Left lobe of liver (tissue), 2 donors: ENCODE data around the gene ACP7. TPM values are rescaled to one million over a fixed set of nuclear protein-coding genes. Genes with fewer than 3 reads are reported as not detected.
A peak's percentile ranks its signal among the peaks of the same experiment; 100 is the strongest.

ENCODE experiments used
- ATAC-seq: fragments of 200-7000 bp; cut with Tn5 transposase; one replicate; pipeline ENCODE4 v1.9.1; 2020; ENCODE audit warnings: mild to moderate bottlenecking, moderate library complexity
- DNase-seq: peaks from one replicate; pipeline ENCODE4 v3.0.0-alpha.2; 2020; ENCODE audit warnings: low spot score
- total RNA-seq: library from RNA; stranded (reverse); gene quantifications from one replicate; pipeline ENCODE4 v1.2.1, GENCODE V29; 2021
- donor health status: DM: no; HTN: no; CAD: no; lungs with moderate emphysema.
- donor health status: DM: no; HTN: yes; CAD: no.

The ACP7 gene
- total RNA-seq, 1 donor from 2014 or later, result not detected

DNA sequence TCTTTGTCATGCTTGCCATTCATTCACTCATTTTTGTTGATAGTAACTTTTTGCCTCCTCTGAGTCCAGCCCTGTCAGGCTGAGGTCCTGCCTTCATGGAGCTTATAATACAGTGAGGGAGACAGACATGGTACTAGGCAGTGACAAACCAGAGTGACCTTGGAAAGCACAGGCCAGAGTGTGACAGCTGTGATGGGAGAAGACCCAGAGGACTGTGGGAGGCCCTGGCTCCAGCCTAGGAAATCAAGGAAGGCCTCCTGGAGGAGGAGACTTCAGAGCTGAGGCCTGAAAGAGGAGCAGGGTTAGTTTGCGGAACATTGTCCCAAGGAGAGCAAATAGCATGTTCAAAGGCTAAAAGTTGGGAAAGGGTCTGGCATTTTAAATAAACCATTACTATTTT, 61.9 kb downstream of the ACP7 start:
- no peak for DNase-seq
- no peak for ATAC-seq

GRCh38 chr19:39146686-39147450, 62.7 kb downstream of the ACP7 start:
- DNase-seq (no peak), ATAC-seq (no peak)

DNA sequence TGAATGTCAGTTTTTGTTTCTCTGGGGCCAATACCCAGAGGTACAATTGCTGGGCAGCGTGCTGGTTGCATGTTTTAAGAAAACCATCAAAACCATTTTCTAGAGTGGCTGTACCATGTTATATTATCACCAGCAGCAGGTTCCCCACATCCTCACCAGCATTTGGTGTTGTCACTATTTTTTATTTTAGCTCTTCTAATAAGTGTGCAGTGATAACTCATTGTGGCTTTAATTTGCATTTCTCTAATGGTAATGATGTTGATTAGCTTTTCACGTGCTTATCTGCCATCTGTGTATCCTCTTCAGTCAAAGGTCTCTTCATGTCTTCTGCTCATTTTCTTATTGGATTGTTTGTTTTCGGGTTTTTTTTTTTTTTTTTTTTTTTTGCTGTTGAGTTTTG, 63.3 kb downstream of the ACP7 start:
- ATAC-seq, result no peak
- no peak for DNase-seq

DNA sequence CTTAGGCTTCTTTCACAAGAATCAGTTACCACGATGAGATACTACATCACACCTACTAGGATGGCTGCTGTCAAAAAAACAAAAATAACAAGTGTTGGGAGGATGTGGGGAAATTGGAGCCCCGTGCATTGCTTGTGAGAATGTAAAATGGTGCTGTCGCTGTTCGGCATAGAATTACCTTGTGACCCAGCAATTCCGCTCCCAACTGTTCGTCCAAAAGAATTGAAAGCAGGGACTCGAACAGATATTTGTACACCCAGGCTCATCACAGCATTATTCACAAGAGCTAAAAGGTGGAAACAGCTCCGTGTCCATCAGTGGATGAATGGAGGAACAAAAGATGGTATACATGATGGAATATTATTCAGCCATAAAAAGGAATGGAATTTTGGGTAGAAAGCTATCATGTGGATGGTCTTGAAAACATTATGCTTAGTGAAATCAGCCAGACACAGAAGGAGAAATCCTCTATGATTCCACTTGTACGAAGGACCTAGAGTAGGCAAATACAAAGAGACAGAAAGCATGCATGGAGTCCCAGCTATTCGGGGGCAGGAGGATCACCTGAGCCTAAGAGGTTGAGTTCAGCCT, 64.9 kb downstream of the ACP7 start:
- ATAC-seq (no peak), DNase-seq (no peak)

DNA sequence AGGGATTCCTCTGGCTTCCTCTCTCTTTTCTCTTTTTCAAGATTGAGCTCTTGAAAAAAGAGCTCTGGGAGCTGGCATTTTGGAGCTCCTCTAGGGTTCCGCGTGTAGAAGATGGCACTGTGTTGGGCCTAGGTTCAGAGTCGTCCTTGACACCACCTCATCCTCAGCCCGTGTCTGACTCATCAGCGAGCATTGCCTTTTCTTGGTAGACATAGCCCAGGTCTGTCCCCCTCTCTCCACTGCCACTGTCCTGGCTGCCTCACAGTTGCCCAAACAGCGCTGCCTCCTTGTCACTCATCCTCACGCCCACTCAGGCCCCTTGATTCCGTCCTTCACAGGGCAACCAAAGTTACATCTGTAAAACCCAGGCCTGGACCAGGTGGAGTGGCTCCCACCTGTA, 66.1 kb downstream of the ACP7 start:
- no peak for DNase-seq
- no peak for ATAC-seq

DNA sequence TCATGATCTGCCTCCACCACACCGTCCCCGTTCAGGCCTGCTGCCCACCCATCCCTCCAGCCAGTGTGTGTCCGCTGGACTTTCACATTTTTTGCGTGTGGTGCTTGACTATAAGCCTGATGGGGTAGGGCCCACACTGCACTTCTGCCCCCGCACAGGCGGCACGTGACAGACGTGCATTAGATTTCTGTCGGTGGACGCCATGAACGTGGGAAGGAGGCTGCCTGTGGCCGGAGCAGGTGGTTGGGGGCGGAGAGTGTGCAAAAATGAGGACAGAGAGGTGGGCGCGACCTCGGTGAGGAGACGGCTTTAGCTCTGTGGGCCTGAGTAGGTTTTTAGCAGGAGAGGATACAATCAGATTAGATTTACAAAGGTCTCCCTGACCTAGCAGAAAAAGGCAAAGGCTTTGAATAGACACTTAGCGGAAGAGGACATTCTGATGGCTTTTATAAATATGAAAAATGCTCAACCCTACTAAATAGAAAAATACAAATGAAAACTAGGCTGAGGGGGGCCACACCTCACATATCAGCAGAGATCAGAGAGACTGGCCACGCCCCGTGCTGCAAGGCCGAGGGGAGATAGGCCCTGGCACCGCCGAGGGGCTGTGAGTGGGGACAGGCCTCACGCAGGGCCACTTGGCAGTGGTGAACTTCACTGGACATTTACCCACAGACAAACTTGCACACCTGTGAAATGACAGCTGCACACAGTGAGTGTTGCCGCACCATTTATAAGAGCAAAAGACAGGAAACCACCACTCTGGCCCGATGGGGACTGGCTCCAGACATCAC, 66.8 kb downstream of the ACP7 start:
- DNase-seq (no peak), ATAC-seq (no peak)

DNA sequence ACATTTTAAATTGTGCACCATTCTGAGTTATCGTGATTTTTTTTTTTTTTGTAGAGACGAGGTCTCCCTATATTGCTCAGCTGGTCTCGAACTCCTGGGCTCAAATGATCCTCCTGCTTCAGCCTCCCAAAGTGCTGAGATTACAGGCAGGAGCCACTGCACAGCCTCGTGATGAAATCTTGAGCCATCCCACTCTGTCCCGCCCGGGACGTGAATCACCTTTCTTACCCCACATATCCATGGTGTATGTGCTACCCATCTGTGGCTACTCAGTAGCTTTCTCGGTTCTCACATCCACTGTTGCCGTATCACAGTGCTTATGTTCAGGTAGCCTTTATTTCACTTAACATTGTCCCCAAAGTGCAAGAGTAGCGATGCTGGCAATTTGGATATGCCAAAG, 67.9 kb downstream of the ACP7 start:
- no peak for ATAC-seq
- DNase-seq, result no peak

- DNase-seq (no peak), ATAC-seq (peak; percentile 51)
Measured at GRCh38 chr19:39154100-39154628, 70.0 kb downstream of the ACP7 start.

- peak; percentile 12 for ATAC-seq
- DNase-seq, result no peak
Measured at GRCh38 chr19:39154629-39155100, 70.5 kb downstream of the ACP7 start.

- DNase-seq (no peak), ATAC-seq (peak; percentile 5)
Measured at GRCh38 chr19:39155114-39155700, 71.0 kb downstream of the ACP7 start.

- ATAC-seq, result no peak
- no peak for DNase-seq
Measured at GRCh38 chr19:39155741-39156140, 71.6 kb downstream of the ACP7 start.

- DNase-seq (no peak), ATAC-seq (peak; percentile 31)
Measured at GRCh38 chr19:39156326-39157230, 72.4 kb downstream of the ACP7 start.

- ATAC-seq (no peak), DNase-seq (no peak)
Measured at GRCh38 chr19:39157275-39157996, 73.3 kb downstream of the ACP7 start.

GRCh38 chr19:39157997-39158389, 73.8 kb downstream of the ACP7 start:
- DNase-seq, result no peak
- ATAC-seq, result no peak

DNA sequence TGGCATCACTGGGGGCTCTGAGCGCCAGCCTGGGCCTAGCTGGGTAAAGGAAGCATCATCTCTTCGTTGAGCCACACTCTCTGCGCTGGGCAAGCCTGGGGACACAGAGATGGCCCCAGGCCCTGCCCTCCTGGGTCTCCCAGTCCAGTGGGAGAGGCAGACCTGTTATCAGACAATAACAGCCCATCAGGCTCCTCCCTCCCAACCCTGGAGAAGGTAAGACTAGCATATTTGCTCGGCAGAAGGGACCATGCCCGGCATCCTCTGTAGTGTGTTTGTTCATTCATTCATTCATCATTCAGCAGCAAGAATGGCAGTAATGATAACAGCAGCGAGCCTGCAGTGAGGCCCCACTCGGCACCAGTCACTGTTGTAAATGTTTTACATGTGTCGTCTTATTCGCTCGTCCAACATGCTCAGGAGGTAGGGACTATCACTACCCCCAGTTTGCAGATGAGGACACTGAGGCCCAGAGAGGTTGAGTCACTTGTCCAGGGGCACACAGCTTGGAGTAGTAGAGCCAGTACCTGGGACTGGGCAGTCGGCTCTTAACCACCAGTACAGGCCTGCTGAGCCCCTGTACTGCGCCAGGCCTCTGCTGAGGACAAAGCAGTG, 74.6 kb downstream of the ACP7 start:
- ATAC-seq (no peak), DNase-seq (no peak)

DNA sequence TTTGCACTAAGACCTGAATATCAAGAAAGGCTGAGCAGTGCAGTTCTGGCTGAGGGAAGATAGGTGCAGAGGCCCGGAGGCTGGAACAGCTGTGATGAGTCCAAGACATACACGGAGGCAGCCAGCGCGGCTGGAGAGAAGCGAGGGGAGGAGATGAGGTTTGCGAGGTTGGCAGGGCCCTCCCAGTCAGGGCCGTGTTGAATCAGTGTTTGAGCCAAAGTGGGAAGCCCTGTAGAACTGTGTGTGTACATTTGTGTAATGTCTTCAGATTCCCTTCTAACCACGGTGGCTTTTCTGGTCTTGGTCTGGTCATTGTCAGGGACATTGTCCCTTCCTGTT, 76.3 kb downstream of the ACP7 start:
- DNase-seq (no peak), ATAC-seq (peak; percentile 75)
